NCI-H2171 treated with DMSO at 0.1 percent for 48 hours (cell line): ENCODE results near the gene SRRM4.

Experiments used
- DNase-seq: peaks from one replicate; lab custom pipeline; 2025; lab: John Stamatoyannopoulos, UW

The SRRM4 gene

GRCh38 chr12:118981285-118982211 lies at the start of gene SRRM4:
Gene SRRM4 (plus strand): TSS chr12:118981541. CDS start chr12:118981883, 342 bp downstream.
- DNase-seq: peak; percentile 95

- DNase-seq: no peak
Observed at GRCh38 chr12:118946256-118946655, 35.1 kb upstream of the SRRM4 start.

- no peak for DNase-seq
Observed at GRCh38 chr12:118958520-118958919, 22.8 kb upstream of the SRRM4 start.

- DNase-seq: no peak
Observed at GRCh38 chr12:118959348-118959747, 22.0 kb upstream of the SRRM4 start.

- DNase-seq: peak; percentile 20
Observed at GRCh38 chr12:118959985-118960560, 21.3 kb upstream of the SRRM4 start.

- no peak for DNase-seq
Observed at GRCh38 chr12:118960865-118961264, 20.5 kb upstream of the SRRM4 start.

GRCh38 chr12:118964988-118965387 lies 16.4 kb upstream of the SRRM4 start:
- peak; percentile 82 for DNase-seq

GRCh38 chr12:118970856-118971255 lies 10.5 kb upstream of the SRRM4 start:
- no peak for DNase-seq

- DNase-seq: no peak
Observed at GRCh38 chr12:118972982-118973381, 8.4 kb upstream of the SRRM4 start.

- DNase-seq: peak; percentile 90
Observed at GRCh38 chr12:118979763-118980406, 1.5 kb upstream of the SRRM4 start.

GRCh38 chr12:118980407-118981014 lies 830 bp upstream of the SRRM4 start:
- DNase-seq: peak; percentile 87

GRCh38 chr12:118982302-118982701 lies 961 bp downstream of the SRRM4 start:
- DNase-seq: no peak

GRCh38 chr12:118982984-118983761 lies 1.8 kb downstream of the SRRM4 start:
- DNase-seq: peak; percentile 13

- DNase-seq: peak; percentile 91
Observed at GRCh38 chr12:118984161-118984943, 3.0 kb downstream of the SRRM4 start.

- no peak for DNase-seq
Observed at GRCh38 chr12:118986050-118986449, 4.7 kb downstream of the SRRM4 start.

GRCh38 chr12:118999107-118999506 lies 17.8 kb downstream of the SRRM4 start:
- DNase-seq: no peak

GRCh38 chr12:119005085-119005484 lies 23.7 kb downstream of the SRRM4 start:
- no peak for DNase-seq

- peak; percentile 24 for DNase-seq
Observed at GRCh38 chr12:119005913-119006312, 24.6 kb downstream of the SRRM4 start.

GRCh38 chr12:119006746-119007145 lies 25.4 kb downstream of the SRRM4 start:
- DNase-seq: peak; percentile 89

- peak; percentile 17 for DNase-seq
Observed at GRCh38 chr12:119008273-119008672, 26.9 kb downstream of the SRRM4 start.
